NCI-H748 (cell line): Measurements from ENCODE around the gene PDE4B.
"Not testable (repeated sequence)": the region's sequence is repeated elsewhere in the genome, so short reads cannot be mapped to it uniquely, and the experiment has no call there.

Source experiments
- DNase-seq: peaks from one replicate; lab custom pipeline; 2025; ENCODE audit not compliant: unreplicated experiment; lab: John Stamatoyannopoulos, UW

PDE4B gene

GRCh38 chr1:66300280-66300971 lies 507.7 kb downstream of the PDE4B start:
- no peak for DNase-seq

DNA sequence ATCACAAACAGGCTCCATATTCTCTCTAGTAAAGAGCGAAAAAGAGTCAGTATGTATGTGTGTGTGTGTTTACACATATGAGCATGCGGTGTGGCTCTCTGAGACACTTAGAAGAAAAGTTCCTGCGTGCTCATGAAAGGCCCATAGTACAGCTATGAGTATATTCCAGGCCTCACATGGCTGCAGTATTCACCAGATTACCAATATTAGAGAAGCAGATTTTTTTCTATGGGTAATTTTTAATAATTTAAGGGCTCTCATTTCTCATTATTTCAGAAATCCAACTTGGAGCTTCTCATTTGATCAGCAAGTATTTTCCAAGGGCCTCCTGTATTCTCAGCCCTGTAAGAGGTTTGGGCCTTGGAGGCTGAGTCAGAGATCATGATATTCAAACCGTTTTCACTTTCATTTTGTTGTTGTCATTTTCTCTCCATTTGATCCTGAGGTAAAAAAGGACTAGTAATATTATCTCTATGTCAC lies 508.3 kb downstream of the PDE4B start:
- DNase-seq, result no peak

- DNase-seq, result no peak
Measured at GRCh38 chr1:66302184-66302742, 509.6 kb downstream of the PDE4B start.

GRCh38 chr1:66302815-66303214 lies 510.1 kb downstream of the PDE4B start:
- DNase-seq, result no peak

GRCh38 chr1:66303646-66304045 lies 511.0 kb downstream of the PDE4B start:
- DNase-seq, result no peak

- DNase-seq, result no peak
Measured at GRCh38 chr1:66304128-66304527, 511.4 kb downstream of the PDE4B start.

DNA sequence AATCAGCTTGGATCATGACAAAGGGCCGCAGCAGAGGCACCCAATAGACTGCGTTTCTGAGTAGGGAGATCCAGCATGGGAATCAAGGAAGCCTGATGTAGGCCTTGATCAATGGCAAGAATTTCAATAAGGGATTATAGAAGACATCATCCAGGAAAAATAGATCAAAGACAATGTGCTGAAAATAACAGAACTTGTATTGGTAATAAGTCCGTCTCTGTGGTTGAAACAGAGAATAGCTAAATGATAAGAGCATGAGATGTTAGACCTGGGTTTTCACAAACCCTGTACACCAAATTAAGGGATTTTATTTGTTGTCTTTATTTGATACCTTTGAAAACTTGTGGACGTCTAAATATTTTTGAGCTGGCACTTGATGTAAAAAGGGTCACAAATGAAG lies 513.2 kb downstream of the PDE4B start:
- DNase-seq, result no peak

DNA sequence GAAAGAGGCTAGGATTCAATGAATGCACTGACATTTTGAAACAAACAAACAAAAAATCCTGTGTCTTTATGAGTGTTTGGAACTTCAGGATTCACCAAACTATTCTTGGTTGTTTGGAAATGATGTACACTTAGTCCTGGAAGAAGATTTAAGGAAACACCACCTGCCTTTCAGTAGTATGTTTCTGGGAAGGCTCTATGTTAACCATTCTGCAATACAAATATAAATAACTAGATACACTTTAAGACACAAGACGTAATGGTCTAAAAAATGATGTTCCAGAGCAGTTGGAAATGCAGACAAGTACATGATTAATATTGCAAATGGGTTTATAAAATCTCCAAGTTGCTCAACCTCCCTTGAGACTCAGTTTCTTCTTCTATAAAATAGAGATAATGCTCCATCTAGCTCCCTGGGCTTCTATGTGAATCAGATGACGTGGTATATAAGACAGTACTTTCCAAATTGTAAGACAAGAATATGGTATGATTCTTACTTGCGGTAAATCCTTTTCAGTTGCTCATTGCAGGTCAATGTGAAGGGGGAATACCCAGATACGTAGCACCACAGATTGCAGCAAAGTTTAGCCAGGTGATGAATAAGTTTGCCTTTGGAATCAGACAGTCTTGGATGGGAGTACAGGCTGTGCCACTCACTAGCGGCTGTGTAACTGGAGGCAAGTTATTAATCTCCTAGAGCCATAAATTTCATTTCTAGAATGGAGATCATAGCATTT lies 516.5 kb downstream of the PDE4B start:
- no peak for DNase-seq

DNA sequence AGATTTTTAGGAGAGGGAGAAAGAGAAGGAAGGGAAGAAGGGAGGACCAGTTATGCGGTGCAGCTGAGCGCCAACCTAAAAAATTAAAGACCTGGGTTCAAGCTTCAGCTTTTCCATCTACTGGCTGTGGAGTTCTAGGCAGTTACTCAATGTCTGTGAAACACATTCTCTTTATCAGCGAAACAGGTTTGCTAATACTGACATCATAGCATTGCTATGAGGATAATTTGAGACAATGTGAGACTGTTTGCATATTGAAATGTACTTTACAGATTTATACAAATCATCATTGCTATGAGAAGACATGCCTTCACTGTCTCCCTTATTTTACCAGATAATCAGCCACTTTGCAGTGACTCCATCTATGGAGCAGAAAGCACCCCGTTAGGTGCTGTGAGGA lies 518.4 kb downstream of the PDE4B start:
- no peak for DNase-seq

DNA sequence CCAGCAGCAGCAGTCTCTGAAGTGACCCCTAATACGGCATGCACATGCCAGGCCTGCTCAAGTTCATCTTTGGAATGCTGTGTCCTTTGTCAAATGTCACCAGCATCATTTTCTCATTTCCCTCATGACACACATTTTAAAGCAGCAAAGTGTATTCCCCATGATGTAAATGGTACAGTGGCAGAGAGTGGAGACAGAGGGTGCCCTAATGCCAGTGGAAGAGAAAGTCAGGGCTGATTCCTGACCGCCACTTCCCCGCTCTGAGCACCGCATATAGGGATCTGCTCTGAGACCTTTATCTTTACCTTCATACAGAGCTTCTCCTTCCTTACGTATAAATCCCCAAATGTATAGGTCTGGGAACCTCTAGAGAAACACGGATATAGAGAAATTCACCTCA lies 518.9 kb downstream of the PDE4B start:
- no peak for DNase-seq

GRCh38 chr1:66312271-66312990 lies 519.7 kb downstream of the PDE4B start:
- DNase-seq, result no peak

- DNase-seq, result no peak
Measured at GRCh38 chr1:66313429-66313828, 520.7 kb downstream of the PDE4B start.

- DNase-seq, result no peak
Measured at GRCh38 chr1:66315671-66316070, 523.0 kb downstream of the PDE4B start.

- no peak for DNase-seq
Measured at GRCh38 chr1:66316464-66317247, 524.0 kb downstream of the PDE4B start.

DNA sequence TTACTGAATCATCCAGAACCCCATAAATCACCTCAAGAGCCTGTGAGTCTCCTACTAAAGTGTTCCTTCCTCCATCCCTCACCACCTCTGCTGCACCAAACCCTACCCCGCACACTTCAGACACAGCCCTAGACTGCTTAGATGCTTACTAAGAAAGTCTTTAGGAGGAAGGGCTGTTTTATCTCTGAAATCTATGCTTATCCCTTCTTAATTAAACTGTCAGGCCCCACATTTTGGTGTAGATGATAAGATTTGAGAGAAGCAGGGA lies 524.5 kb downstream of the PDE4B start:
- no peak for DNase-seq

GRCh38 chr1:66320231-66320630 lies 527.5 kb downstream of the PDE4B start:
- DNase-seq, result no peak

DNA sequence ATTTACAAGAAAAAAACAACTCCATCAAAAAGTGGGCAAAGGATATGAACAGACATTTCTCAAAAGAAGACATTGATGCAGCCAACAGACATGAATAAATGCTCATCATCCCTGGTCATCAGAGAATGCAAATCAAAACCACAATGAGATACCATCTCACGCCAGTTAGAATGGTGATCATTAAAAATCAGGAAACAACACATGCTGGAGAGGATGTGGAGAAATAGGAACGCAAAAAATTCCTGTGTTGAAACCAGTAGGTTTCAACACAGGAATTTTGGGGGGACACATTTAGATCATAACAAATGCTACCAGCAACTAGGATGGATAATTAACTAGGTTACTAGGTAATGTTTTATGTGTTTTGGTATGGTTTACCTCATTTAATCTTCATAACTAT lies 529.8 kb downstream of the PDE4B start:
- DNase-seq, result not testable (repeated sequence)

GRCh38 chr1:66323958-66324625 lies 531.4 kb downstream of the PDE4B start:
- no peak for DNase-seq

- DNase-seq, result no peak
Measured at GRCh38 chr1:66325594-66326380, 533.1 kb downstream of the PDE4B start.

- no peak for DNase-seq
Measured at GRCh38 chr1:66326867-66327266, 534.2 kb downstream of the PDE4B start.
